ENCODE data around the gene DNAH8.

The DNAH8 gene

DNA sequence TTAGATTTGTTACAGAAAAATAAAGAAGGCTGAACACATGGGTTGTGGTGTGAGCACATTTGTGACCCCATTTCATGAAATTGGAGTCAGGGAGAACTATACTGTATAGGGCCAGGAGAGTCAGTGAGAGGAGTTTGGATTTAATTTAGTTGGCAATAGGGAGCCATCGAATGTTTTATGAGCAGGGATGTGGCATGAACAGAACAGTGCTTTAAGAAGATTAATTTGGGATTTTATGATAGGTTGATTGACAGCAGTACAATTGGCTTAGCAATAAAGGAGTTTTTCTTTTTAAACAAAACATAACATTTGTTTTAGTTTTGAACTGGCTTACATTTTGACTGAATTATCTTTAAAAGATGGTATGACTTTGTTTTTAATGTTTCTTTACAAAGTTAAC is 227.9 kb downstream of the DNAH8 start:
- Mint-ChIP-seq H3K27ac (no peak overlapping the region), H3K27me3 (ENCODE audit: low read depth) (peaks cover 2% of the 10 kb centered on the region), H3K9me3 (no peaks in the 10 kb centered on the region), H3K4me3 (no peak overlapping the region), H3K36me3 (ENCODE audit: low read depth) (no peaks in the 10 kb centered on the region), H3K4me1 (no peaks in the 10 kb centered on the region)
- TF ChIP-seq, protein P1, sequence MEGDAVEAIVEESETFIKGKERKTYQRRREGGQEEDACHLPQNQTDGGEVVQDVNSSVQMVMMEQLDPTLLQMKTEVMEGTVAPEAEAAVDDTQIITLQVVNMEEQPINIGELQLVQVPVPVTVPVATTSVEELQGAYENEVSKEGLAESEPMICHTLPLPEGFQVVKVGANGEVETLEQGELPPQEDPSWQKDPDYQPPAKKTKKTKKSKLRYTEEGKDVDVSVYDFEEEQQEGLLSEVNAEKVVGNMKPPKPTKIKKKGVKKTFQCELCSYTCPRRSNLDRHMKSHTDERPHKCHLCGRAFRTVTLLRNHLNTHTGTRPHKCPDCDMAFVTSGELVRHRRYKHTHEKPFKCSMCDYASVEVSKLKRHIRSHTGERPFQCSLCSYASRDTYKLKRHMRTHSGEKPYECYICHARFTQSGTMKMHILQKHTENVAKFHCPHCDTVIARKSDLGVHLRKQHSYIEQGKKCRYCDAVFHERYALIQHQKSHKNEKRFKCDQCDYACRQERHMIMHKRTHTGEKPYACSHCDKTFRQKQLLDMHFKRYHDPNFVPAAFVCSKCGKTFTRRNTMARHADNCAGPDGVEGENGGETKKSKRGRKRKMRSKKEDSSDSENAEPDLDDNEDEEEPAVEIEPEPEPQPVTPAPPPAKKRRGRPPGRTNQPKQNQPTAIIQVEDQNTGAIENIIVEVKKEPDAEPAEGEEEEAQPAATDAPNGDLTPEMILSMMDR (IDR thresholded peaks at IDR 0.05; ENCODE audit: unreplicated experiment in 3 of 3), result no peak

DNA sequence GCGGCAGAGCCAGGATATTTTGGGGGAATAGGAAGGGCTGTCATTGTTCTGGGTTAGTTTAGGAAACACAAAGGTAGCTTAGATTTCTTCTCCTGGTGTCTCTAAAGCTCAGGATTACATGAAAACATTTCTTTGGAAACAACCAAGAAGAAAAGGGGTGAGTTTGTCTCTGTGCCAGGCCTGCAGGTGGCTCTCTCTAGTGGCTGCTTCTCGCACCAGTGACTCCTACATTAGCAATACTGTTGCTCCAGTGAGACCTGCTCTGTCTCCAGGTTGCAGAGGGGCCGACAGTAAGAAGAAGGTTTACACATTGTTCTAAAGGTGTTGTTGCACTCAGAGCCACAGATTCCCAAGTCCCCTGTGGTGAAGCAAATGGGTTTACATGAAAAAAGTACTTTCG is 228.9 kb downstream of the DNAH8 start:
- Mint-ChIP-seq H3K36me3 (ENCODE audit: low read depth) (no peaks in the 10 kb centered on the region), H3K4me3 (no peak overlapping the region), H3K27me3 (ENCODE audit: low read depth) (no peaks in the 10 kb centered on the region), H3K27ac (no peak overlapping the region), H3K4me1 (no peaks in the 10 kb centered on the region), H3K9me3 (no peaks in the 10 kb centered on the region)
- TF ChIP-seq, protein P1 (IDR thresholded peaks at IDR 0.05; ENCODE audit: unreplicated experiment in 3 of 3), result no peak

DNA sequence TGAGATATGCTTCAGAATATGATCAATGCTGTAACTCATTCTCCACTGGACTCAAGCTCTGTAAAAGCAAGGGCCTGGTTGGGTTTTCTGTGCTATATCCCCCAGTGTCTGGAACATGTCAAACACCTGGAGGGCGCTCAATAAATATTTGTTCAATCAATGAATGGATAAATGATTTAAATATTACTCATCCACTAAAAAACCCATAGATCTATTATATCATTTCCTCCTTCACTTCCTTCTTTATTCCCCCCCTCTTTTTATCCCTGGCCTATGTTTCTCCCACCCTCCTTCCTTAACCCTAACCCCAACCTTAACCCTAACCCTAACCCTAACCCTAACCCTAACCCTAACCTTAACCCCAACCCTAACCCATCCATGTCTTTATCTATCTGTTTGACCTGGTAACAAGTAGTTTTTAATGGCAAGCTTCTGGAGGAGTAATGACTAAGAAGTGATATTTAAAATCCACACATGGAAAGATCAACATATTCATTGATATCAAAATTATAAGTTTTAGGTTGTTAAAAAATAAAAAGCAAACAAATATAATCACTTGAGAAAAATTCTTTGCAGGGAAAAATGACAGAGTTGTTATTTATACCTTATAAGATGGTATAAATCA is 229.7 kb downstream of the DNAH8 start:
- no peaks in the 10 kb centered on the region for H3K36me3 Mint-ChIP-seq (ENCODE audit: low read depth)
- no peaks in the 10 kb centered on the region for H3K27me3 Mint-ChIP-seq (ENCODE audit: low read depth)
- no peak overlapping the region for H3K4me3 Mint-ChIP-seq
- TF ChIP-seq, protein P1 (IDR thresholded peaks at IDR 0.05; ENCODE audit: unreplicated experiment in 3 of 3), result no peak
- H3K27ac Mint-ChIP-seq, result no peak overlapping the region
- H3K4me1 Mint-ChIP-seq, result no peaks in the 10 kb centered on the region
- no peaks in the 10 kb centered on the region for H3K9me3 Mint-ChIP-seq

GRCh38 chr6:38955861-38956260 is 240.8 kb downstream of the DNAH8 start:
- TF ChIP-seq, protein P1 (IDR thresholded peaks at IDR 0.05; ENCODE audit: unreplicated experiment in 3 of 3), result no peak
- Mint-ChIP-seq H3K4me1 (no peaks in the 10 kb centered on the region), H3K4me3 (no peak overlapping the region), H3K36me3 (ENCODE audit: low read depth) (no peaks in the 10 kb centered on the region), H3K27me3 (ENCODE audit: low read depth) (no peaks in the 10 kb centered on the region), H3K27ac (no peak overlapping the region), H3K9me3 (peaks cover 7% of the 10 kb centered on the region)

- H3K4me3 Mint-ChIP-seq, result no peak overlapping the region
- H3K4me1 Mint-ChIP-seq, result no peaks in the 10 kb centered on the region
- TF ChIP-seq, protein P1 (IDR thresholded peaks at IDR 0.05; ENCODE audit: unreplicated experiment in 3 of 3), result no peak
- H3K27me3 Mint-ChIP-seq (ENCODE audit: low read depth), result no peaks in the 10 kb centered on the region
- H3K27ac Mint-ChIP-seq, result no peak overlapping the region
- H3K36me3 Mint-ChIP-seq (ENCODE audit: low read depth), result no peaks in the 10 kb centered on the region
- H3K9me3 Mint-ChIP-seq, result peaks cover 7% of the 10 kb centered on the region
These were observed 242.3 kb downstream of the DNAH8 start for GRCh38 chr6:38957426-38957825.

DNA sequence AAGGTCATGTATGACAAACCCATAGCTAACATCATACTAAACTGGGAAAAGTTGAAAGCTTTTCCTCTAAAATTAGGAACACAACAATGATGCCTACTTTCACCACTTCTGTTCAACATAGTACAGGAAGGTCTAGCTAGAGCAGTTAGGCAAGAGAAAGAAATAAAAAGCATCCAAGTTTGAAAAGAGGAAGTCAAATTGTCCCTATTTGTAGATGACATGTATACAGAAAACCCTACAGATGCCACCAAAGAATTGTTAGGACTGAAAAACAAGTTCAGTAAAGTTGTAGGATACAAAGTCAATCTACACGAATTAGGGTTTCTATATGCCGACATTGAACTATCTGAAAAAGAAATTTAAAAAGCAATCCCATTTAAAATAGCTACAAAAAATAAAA is 244.0 kb downstream of the DNAH8 start:
- Mint-ChIP-seq H3K9me3 (peaks cover 11% of the 10 kb centered on the region), H3K27ac (no peak overlapping the region), H3K4me3 (no peak overlapping the region), H3K36me3 (ENCODE audit: low read depth) (no peaks in the 10 kb centered on the region), H3K27me3 (ENCODE audit: low read depth) (no peaks in the 10 kb centered on the region), H3K4me1 (no peaks in the 10 kb centered on the region)
- TF ChIP-seq, protein P1 (IDR thresholded peaks at IDR 0.05; ENCODE audit: unreplicated experiment in 3 of 3), result no peak
